GM23338 (cell line): ENCODE results near the gene SUPT3H.

Experiments used
- CREB1 ChIP-seq: fragments of 250-450 bp; sonication (Bioruptor Pico); IDR thresholded peaks from 2 replicates; pipeline ENCODE4 v1.5.0; 2020; ENCODE audit warnings: low read depth, mild to moderate bottlenecking, moderate library complexity
- CTCF ChIP-seq, 2 experiments: fragments of 200-600 bp in 1 of 2; sonication (generic) in 1 of 2; conservative IDR thresholded peaks; 2 replicates each; pipeline versions ENCODE4 v1.5.1 to v1.6.1; 2016 to 2017; ENCODE audit warnings: antibody characterized with exemption in 2 of 2, low read depth in 2 of 2, mild to moderate bottlenecking in 2 of 2, moderate library complexity in 1 of 2
- EZH2 ChIP-seq: fragments of 200-600 bp; sonication (generic); IDR thresholded peaks from one replicate; pipeline ENCODE4 v1.8.0; 2017; ENCODE audit warnings: antibody characterized with exemption, mild to moderate bottlenecking, low read depth; ENCODE audit not compliant: unreplicated experiment
- EZH2phosphoT487 ChIP-seq: fragments of 200-600 bp; sonication (generic); IDR thresholded peaks from one replicate; pipeline ENCODE4 v1.8.1; 2018; ENCODE audit warnings: antibody characterized with exemption; ENCODE audit not compliant: unreplicated experiment
- JUNB ChIP-seq: IDR thresholded peaks from one replicate; pipeline ENCODE4 v1.6.1; 2016; ENCODE audit warnings: antibody characterized with exemption; ENCODE audit not compliant: unreplicated experiment
- NANOG ChIP-seq: IDR thresholded peaks from 2 replicates; pipeline ENCODE4 v1.6.1; 2016; ENCODE audit warnings: antibody characterized with exemption, borderline replicate concordance
- POLR2AphosphoS5 ChIP-seq: IDR thresholded peaks from 2 replicates; pipeline ENCODE4 v1.6.1; 2016; ENCODE audit warnings: antibody characterized with exemption, low read depth
- REST ChIP-seq: IDR thresholded peaks from one replicate; pipeline ENCODE4 v1.6.1; 2018; ENCODE audit warnings: antibody characterized with exemption; ENCODE audit not compliant: unreplicated experiment
- STAT1 ChIP-seq: IDR thresholded peaks from one replicate; pipeline ENCODE4 v1.6.1; 2016; ENCODE audit warnings: antibody characterized with exemption; ENCODE audit not compliant: unreplicated experiment
- ZNF331 ChIP-seq: fragments of 250-450 bp; sonication (Bioruptor Pico); IDR thresholded peaks from 2 replicates; pipeline ENCODE4 v1.5.0; 2020; ENCODE audit warnings: low read depth, mild to moderate bottlenecking, moderate library complexity

- TF ChIP-seq CTCF (conservative IDR thresholded peaks at IDR 0.05; ENCODE audit: low read depth in 2 of 2) (no peak), POLR2AphosphoS5 (no peak), CREB1 (no peak), REST (no peak), EZH2 (no peak), EZH2phosphoT487 (no peak), JUNB (no peak), ZNF331 (CRISPR knock-in tag) (no peak), STAT1 (no peak), NANOG (no peak)
These were observed 155.4 kb downstream of the SUPT3H start for GRCh38 chr6:45222380-45222779.
